GM18502 (cell line): ENCODE data around the gene PDZRN4.
"Not testable (repeated sequence)": the region's sequence is repeated elsewhere in the genome, so short reads cannot be mapped to it uniquely, and the experiment has no call there.

Experiments used
- ATAC-seq: cut with Tn5 transposase; IDR thresholded peaks from one replicate; pipeline ENCODE4 v1.9.1; 2021; ENCODE audit warnings: mild to moderate bottlenecking; ENCODE audit not compliant: unreplicated experiment, poor library complexity

Gene PDZRN4

GRCh38 chr12:41277946-41278267 lies 89.8 kb downstream of the PDZRN4 start:
- no peak for ATAC-seq

GRCh38 chr12:41280341-41281095 lies 92.4 kb downstream of the PDZRN4 start:
- not testable (repeated sequence) for ATAC-seq

- ATAC-seq: not testable (repeated sequence)
Observed at GRCh38 chr12:41285470-41285869, 97.3 kb downstream of the PDZRN4 start.

- no peak for ATAC-seq
Observed at GRCh38 chr12:41286426-41286825, 98.3 kb downstream of the PDZRN4 start.

- ATAC-seq: no peak
Observed at GRCh38 chr12:41287500-41288141, 99.5 kb downstream of the PDZRN4 start.

- ATAC-seq: no peak
Observed at GRCh38 chr12:41288142-41288811, 100.2 kb downstream of the PDZRN4 start.

- ATAC-seq: no peak
Observed at GRCh38 chr12:41289501-41289900, 101.4 kb downstream of the PDZRN4 start.

- no peak for ATAC-seq
Observed at GRCh38 chr12:41293011-41293410, 104.9 kb downstream of the PDZRN4 start.

- no peak for ATAC-seq
Observed at GRCh38 chr12:41293461-41293860, 105.3 kb downstream of the PDZRN4 start.

- ATAC-seq: no peak
Observed at GRCh38 chr12:41302979-41303403, 114.9 kb downstream of the PDZRN4 start.

- ATAC-seq: no peak
Observed at GRCh38 chr12:41304526-41304925, 116.4 kb downstream of the PDZRN4 start.

GRCh38 chr12:41310367-41310766 lies 122.2 kb downstream of the PDZRN4 start:
- ATAC-seq: no peak

GRCh38 chr12:41311883-41312282 lies 123.8 kb downstream of the PDZRN4 start:
- ATAC-seq: no peak

- ATAC-seq: not testable (repeated sequence)
Observed at GRCh38 chr12:41312451-41312850, 124.3 kb downstream of the PDZRN4 start.

GRCh38 chr12:41325336-41325735 lies 137.2 kb downstream of the PDZRN4 start:
- ATAC-seq: no peak

GRCh38 chr12:41327096-41327895 lies 139.2 kb downstream of the PDZRN4 start:
- ATAC-seq: no peak

- no peak for ATAC-seq
Observed at GRCh38 chr12:41333974-41334373, 145.9 kb downstream of the PDZRN4 start.

- ATAC-seq: no peak
Observed at GRCh38 chr12:41334390-41334789, 146.3 kb downstream of the PDZRN4 start.

GRCh38 chr12:41336041-41336549 lies 148.0 kb downstream of the PDZRN4 start:
- no peak for ATAC-seq

GRCh38 chr12:41339784-41340183 lies 151.7 kb downstream of the PDZRN4 start:
- no peak for ATAC-seq
